Effector memory CD8-positive, alpha-beta T cell (primary cell): Measurements from ENCODE around the gene TNFRSF6B.
"Not testable (repeated sequence)": the region's sequence is repeated elsewhere in the genome, so short reads cannot be mapped to it uniquely, and the experiment has no call there.

ENCODE experiments used
- ATAC-seq: fragments of 150-1000 bp; cut with Tn5 transposase; replicated peaks from 2 replicates; pipeline ENCODE4 v1.10.0; 2021; ENCODE audit warnings: mild to moderate bottlenecking, moderate library complexity
- DNase-seq, 3 experiments: peaks; one replicate each; pipeline ENCODE4 v3.0.0; 2021
- H3K27ac Mint-ChIP-seq, 2 donors: one replicate each; pipeline ENCODE4 v1.8.0; 2022; ENCODE audit warnings: mild to moderate bottlenecking in 2 of 2, mixed read lengths in 2 of 2, moderate library complexity in 2 of 2
- H3K27me3 Mint-ChIP-seq, 2 donors: one replicate each; pipeline ENCODE4 v1.8.0; 2022; ENCODE audit warnings: mixed read lengths in 2 of 2
- H3K36me3 Mint-ChIP-seq: one replicate; pipeline ENCODE4 v1.8.0; 2022; ENCODE audit warnings: mild to moderate bottlenecking, moderate library complexity, mixed read lengths; ENCODE audit not compliant: insufficient read depth
- H3K4me1 Mint-ChIP-seq, 2 donors: one replicate each; pipeline ENCODE4 v1.8.0; 2022; ENCODE audit warnings: low read depth in 2 of 2, mixed read lengths in 2 of 2
- H3K4me3 Mint-ChIP-seq, 2 donors: one replicate each; pipeline ENCODE4 v1.8.0; 2022; ENCODE audit warnings: mild to moderate bottlenecking in 2 of 2, mixed read lengths in 2 of 2, moderate library complexity in 2 of 2
- H3K9me3 Mint-ChIP-seq, 2 donors: one replicate each; pipeline ENCODE4 v1.8.0; 2022; ENCODE audit warnings: mixed read lengths in 2 of 2

TNFRSF6B gene

GRCh38 chr20:63667858-63668257 is 28.6 kb upstream of the TNFRSF6B start:
- Mint-ChIP-seq H3K27ac (no peak overlapping the region), H3K27me3 (no peaks in the 10 kb centered on the region), H3K36me3 (peaks cover 15% of the 10 kb centered on the region), H3K9me3 (no peaks in the 10 kb centered on the region), H3K4me1 (no peaks in the 10 kb centered on the region), H3K4me3 (no peak overlapping the region)
- DNase-seq (no peak), ATAC-seq (no peak)

GRCh38 chr20:63668351-63668750 is 28.1 kb upstream of the TNFRSF6B start:
- H3K27me3 Mint-ChIP-seq = no peaks in the 10 kb centered on the region
- no peak overlapping the region for H3K27ac Mint-ChIP-seq
- no peaks in the 10 kb centered on the region for H3K4me1 Mint-ChIP-seq
- H3K9me3 Mint-ChIP-seq = no peaks in the 10 kb centered on the region
- no peak overlapping the region for H3K4me3 Mint-ChIP-seq
- no peak for DNase-seq
- no peak for ATAC-seq
- H3K36me3 Mint-ChIP-seq = peaks cover 15% of the 10 kb centered on the region

GRCh38 chr20:63671695-63672094 is 24.8 kb upstream of the TNFRSF6B start:
- H3K4me3 Mint-ChIP-seq, H3K27ac Mint-ChIP-seq, H3K4me1 Mint-ChIP-seq, H3K27me3 Mint-ChIP-seq, DNase-seq, ATAC-seq, H3K9me3 Mint-ChIP-seq: not testable (repeated sequence)
- H3K36me3 Mint-ChIP-seq = peaks cover 14% of the 10 kb centered on the region

GRCh38 chr20:63672666-63673065 is 23.8 kb upstream of the TNFRSF6B start:
- Mint-ChIP-seq H3K4me3 (no peak overlapping the region), H3K27ac (no peak overlapping the region), H3K4me1 (no peaks in the 10 kb centered on the region), H3K36me3 (peaks cover 9% of the 10 kb centered on the region), H3K27me3 (no peaks in the 10 kb centered on the region), H3K9me3 (no peaks in the 10 kb centered on the region)
- DNase-seq (no peak), ATAC-seq (no peak)

- no peak for DNase-seq
- H3K27me3 Mint-ChIP-seq = no peaks in the 10 kb centered on the region
- H3K9me3 Mint-ChIP-seq = no peaks in the 10 kb centered on the region
- no peak overlapping the region for H3K4me3 Mint-ChIP-seq
- peaks cover 11% of the 10 kb centered on the region for H3K36me3 Mint-ChIP-seq
- H3K4me1 Mint-ChIP-seq = no peaks in the 10 kb centered on the region
- ATAC-seq = no peak
- no peak overlapping the region for H3K27ac Mint-ChIP-seq
These were observed 22.5 kb upstream of the TNFRSF6B start for GRCh38 chr20:63673951-63674350.

- H3K9me3 Mint-ChIP-seq = no peaks in the 10 kb centered on the region
- H3K4me1 Mint-ChIP-seq = no peaks in the 10 kb centered on the region
- peaks cover 15% of the 10 kb centered on the region for H3K36me3 Mint-ChIP-seq
- no peaks in the 10 kb centered on the region for H3K27me3 Mint-ChIP-seq
- H3K27ac Mint-ChIP-seq = no peak overlapping the region
- ATAC-seq (no peak), DNase-seq (no peak)
- no peak overlapping the region for H3K4me3 Mint-ChIP-seq
These were observed 20.6 kb upstream of the TNFRSF6B start for GRCh38 chr20:63675681-63676368.

- Mint-ChIP-seq H3K27me3 (no peaks in the 10 kb centered on the region), H3K4me3 (no peak overlapping the region), H3K27ac (no peak overlapping the region), H3K36me3 (peaks cover 13% of the 10 kb centered on the region), H3K4me1 (no peaks in the 10 kb centered on the region), H3K9me3 (no peaks in the 10 kb centered on the region)
- no peak for DNase-seq
- ATAC-seq = no peak
These were observed 18.4 kb upstream of the TNFRSF6B start for GRCh38 chr20:63678071-63678470.

GRCh38 chr20:63678667-63679465 is 17.6 kb upstream of the TNFRSF6B start:
- Mint-ChIP-seq H3K9me3 (no peaks in the 10 kb centered on the region), H3K27ac (no peak overlapping the region), H3K4me3 (no peak overlapping the region), H3K4me1 (no peaks in the 10 kb centered on the region), H3K27me3 (no peaks in the 10 kb centered on the region), H3K36me3 (peaks cover 13% of the 10 kb centered on the region)
- ATAC-seq (no peak), DNase-seq (no peak)

DNA sequence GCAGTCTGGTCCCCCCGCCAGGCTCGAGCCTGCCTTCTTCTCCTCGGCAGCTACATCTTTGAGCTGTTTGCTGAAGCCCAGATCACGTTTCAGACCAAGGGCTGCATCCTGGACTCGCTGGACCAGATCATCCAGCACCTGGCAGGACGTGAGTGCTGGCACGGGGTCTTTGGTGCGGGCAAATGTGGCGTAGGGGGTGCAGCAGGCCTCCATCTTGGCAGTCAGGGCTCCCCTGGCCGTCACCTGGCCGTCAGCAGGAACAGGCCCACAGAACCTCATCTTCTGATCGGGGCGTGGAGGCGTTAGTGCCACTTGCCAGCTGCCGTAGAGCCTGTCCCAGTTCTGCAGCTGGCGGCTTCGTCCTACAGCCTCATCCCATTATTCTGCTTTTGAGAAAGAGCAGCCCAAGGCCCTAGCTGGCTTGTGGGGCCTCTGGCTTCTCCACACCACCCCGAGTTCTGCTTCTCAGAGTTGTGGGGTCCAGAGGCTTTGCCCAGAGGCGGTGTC is 16.6 kb upstream of the TNFRSF6B start:
- no peak for DNase-seq
- no peaks in the 10 kb centered on the region for H3K27me3 Mint-ChIP-seq
- peaks cover 12% of the 10 kb centered on the region for H3K36me3 Mint-ChIP-seq
- ATAC-seq = no peak
- H3K4me1 Mint-ChIP-seq = no peaks in the 10 kb centered on the region
- H3K9me3 Mint-ChIP-seq = no peaks in the 10 kb centered on the region
- H3K4me3 Mint-ChIP-seq = no peak overlapping the region
- no peak overlapping the region for H3K27ac Mint-ChIP-seq

- Mint-ChIP-seq H3K27me3 (no peaks in the 10 kb centered on the region), H3K36me3 (peaks cover 7% of the 10 kb centered on the region), H3K9me3 (no peaks in the 10 kb centered on the region), H3K4me1 (no peaks in the 10 kb centered on the region), H3K4me3 (no peak overlapping the region), H3K27ac (peak overlapping the region in 1 of 2 donors; percentile 32)
- DNase-seq (no peak), ATAC-seq (no peak)
These were observed 16.0 kb upstream of the TNFRSF6B start for GRCh38 chr20:63680427-63680826.

DNA sequence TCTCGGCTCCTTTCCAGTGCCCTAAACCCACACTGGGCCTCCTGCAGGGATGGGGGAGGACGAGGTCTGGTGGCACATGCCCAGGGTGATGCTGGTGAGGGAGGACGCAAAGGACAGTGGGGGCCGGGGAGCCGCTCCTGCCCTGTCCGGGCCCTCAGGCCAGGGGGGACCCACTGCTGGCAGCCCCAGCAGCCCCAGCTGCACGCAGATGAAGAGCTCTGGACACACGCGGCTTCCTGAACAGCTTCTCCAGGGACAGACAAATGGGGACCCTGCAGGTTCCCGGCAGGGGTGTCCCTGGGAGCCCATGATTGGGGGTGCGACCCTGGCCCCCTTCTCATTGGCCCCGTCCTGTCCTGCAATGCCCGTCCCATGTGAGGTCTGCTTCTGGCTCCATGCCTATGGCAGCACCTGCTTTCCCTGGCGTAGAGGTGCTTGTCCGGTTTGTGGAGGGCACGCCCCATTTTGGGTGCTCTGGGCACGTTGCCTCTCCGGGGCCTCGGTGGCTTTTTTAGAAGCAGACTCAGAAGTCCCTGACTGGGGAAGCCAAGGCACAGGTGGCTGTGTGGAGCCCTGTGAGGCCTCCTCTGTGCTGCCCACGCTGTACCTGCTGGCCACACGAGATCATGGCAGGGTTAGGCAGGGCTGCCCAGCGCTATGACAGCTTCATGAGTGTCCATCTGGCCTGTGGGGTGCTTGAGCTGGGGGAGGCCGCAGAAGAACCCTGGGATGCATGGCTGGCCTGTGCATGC is 15.4 kb upstream of the TNFRSF6B start:
- Mint-ChIP-seq H3K4me1 (no peaks in the 10 kb centered on the region), H3K27me3 (no peaks in the 10 kb centered on the region), H3K9me3 (no peaks in the 10 kb centered on the region), H3K4me3 (no peak overlapping the region), H3K36me3 (peaks cover 7% of the 10 kb centered on the region), H3K27ac (peak overlapping the region in 1 of 2 donors; percentile 32)
- DNase-seq (no peak), ATAC-seq (no peak)

DNA sequence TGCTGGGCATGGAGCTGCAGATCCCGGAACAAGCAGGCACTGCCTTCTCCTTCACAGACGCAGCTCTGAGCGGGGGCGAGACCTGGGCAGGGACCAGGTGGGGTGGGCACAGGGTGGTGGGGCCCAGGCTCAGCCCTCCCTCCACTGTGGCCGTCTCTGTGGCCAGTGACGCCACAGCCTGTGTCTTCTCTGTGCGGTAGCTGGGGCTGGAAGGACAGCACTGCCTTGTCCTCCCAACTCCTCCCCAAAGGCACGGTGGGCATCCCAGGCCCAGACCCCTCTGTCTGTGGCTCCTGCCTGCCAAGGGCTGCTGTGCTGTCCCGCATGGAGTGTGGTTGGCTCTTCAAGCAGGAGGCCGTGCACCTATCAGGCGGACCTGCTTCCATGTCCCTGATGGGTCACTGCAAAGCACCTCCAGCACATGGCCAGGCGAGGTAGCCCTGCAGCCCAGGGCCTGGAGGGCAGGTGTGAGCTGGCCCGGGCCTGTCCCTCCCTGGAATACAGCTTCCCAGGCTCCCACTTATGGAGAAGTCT is 14.8 kb upstream of the TNFRSF6B start:
- DNase-seq (no peak), ATAC-seq (no peak)
- Mint-ChIP-seq H3K4me3 (no peak overlapping the region), H3K27ac (no peak overlapping the region), H3K27me3 (no peaks in the 10 kb centered on the region), H3K4me1 (peaks cover 0 to 1% of the 10 kb centered on the region in 2 donors), H3K9me3 (no peaks in the 10 kb centered on the region), H3K36me3 (peaks cover 7% of the 10 kb centered on the region)

- ATAC-seq (no peak), DNase-seq (no peak)
- Mint-ChIP-seq H3K36me3 (peaks cover 7% of the 10 kb centered on the region), H3K4me1 (peaks cover 0 to 1% of the 10 kb centered on the region in 2 donors), H3K4me3 (no peak overlapping the region), H3K27ac (peak overlapping the region in 1 of 2 donors; percentile 26), H3K27me3 (no peaks in the 10 kb centered on the region), H3K9me3 (no peaks in the 10 kb centered on the region)
These were observed 13.9 kb upstream of the TNFRSF6B start for GRCh38 chr20:63682384-63683139.
